Activated CD4-positive, CD25-positive, alpha-beta regulatory T cell treated with anti-CD3 and anti-CD28 coated beads, Interleukin-2, amount 50 U/mL, for 24 hours (primary cell): ENCODE data around the gene GRIK4.

ENCODE experiments used
- ATAC-seq, 2 donors: fragments of 150-1000 bp; cut with Tn5 transposase; one replicate each; pipeline ENCODE4 v1.10.0; 2021; ENCODE audit warnings: mild to moderate bottlenecking in 1 of 2, moderate library complexity in 1 of 2

The GRIK4 gene

GRCh38 chr11:120525261-120526171 lies 14.0 kb downstream of the GRIK4 start:
- ATAC-seq, result no peak

DNA sequence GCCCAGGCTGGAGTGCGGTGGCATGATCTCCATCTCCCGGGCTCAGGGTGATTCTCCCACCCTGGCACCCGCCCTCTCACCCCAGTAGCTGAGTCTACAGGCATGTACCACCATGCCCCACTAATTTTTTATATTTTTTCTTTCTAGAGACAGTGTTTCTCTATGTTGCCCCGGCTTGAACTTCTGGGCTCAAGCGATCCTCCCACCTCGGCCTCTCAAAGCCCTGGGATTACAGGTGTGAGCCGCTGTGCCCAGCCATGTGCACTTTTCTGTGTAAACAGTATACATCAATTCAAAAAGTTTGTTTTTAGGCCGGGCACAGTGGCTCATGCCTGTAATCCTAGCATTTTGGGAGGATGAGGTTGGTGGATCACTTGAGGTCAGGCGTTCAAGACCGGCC lies 14.7 kb downstream of the GRIK4 start:
- ATAC-seq, result no peak

- ATAC-seq, result no peak
These were observed 15.7 kb downstream of the GRIK4 start for GRCh38 chr11:120527111-120527761.

DNA sequence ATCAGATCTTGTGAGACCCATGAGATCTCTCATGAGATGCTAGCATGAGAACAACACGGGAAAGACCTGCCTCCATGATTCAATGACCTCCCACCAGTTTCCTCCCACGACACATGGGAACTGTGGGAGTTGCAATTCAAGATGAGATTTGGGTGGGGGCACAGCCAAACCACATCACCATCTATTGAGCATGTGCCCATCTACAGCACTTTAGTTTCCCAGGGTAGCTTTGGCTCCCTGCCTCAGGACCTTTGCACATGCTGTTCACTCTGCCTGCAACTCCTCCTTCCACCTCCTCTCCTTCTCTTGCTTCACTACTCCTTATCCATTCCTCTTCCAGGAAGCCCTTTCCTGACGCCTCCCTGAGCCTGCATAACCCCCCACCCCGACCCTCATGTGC lies 17.2 kb downstream of the GRIK4 start:
- ATAC-seq, result no peak

DNA sequence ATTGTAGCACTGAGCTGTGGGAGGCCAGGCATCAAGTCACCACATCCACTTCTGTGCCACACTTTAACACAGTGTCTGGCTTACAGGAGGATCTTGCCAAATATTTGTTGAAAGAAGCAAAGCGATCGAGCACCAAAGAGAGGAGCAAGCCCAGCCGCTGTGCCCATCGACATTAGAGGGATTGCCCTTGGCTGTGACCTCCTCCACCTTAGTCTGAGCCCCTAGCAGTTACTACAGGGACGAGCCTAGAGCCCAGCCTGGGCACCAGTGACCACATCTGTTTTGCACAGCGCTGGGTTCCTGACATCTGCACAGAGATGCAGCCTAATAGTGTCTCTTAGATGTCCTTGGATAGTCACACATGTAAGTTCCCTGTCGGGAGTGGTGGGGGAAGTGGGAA lies 17.7 kb downstream of the GRIK4 start:
- no peak for ATAC-seq

DNA sequence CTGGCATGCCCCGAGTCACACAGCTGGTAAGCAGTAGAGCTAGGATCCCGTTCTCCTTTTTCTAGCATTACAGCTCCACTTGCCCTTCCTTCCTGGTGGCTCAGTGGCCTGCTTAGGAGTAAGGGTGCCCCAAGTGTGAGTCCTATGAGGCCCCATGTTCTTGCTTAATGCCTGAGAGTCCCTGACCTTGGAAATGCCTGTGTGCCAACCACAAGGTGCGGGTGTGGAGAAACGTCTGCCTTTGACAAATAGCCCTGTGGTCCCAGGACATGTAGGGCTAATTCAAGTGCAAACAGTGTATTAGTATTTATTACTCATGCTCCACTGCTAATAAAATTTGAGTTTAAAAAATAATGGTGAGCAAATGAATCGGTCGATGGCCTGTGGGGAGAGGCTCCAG lies 18.4 kb downstream of the GRIK4 start:
- ATAC-seq, result no peak

GRCh38 chr11:120532082-120532831 lies 20.7 kb downstream of the GRIK4 start:
- ATAC-seq, result no peak

DNA sequence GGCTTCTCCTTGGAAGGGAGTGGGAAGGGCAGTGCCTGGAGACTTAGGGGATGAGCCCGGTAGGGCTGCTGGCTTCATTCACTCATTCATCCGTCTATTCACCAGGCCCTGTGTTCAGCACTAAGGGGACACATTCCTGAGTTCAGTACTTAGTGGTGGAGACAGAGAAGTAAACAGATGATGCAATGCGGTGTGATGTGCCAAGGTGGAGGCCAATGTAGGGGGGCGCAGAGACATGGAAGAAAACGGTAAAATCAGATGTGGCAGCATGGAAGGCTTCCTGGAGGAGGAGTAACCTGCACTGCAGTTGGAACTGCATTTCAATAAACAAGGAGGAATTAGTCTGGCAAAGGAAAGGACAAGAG lies 21.3 kb downstream of the GRIK4 start:
- no peak for ATAC-seq

- ATAC-seq, result no peak
These were observed 24.7 kb downstream of the GRIK4 start for GRCh38 chr11:120536091-120536796.

DNA sequence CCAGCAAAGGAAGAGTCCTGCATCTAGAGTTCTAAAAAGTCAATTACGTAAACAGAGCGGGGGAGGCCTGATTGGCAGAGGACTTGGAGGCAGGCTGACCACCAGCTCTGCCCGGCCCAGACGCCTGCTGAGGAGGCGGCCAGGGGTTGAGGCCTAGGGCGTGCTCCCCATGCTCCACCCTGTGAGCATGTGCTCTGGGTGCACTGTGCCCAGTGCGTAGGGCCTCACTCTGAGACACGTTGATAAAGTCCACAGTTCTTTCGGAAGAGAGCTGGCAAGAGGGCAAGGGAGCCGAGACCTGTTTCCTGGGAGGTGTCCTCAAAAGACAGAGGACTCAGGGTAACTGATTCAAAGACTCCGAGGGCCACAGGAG lies 25.2 kb downstream of the GRIK4 start:
- no peak for ATAC-seq

DNA sequence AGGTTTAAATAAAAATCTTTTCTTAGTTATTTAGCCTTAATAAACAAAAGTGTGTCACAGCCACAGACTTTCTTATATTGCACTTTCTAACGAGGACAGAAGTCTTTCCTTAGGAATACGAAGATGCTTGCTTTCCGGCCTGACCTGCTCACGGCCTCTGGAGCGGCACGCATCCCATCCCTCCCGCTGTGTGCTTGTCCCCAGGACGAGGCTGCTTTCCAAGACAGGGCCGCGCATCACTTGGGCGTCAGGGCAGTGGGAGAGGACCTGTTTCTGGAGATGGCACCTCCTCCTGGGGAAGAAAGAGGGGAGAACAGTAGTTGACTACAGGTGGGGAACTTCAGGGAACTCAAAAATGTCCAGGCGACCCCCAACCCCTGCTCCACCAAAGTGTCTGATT lies 26.4 kb downstream of the GRIK4 start:
- no peak for ATAC-seq

GRCh38 chr11:120538707-120539106 lies 27.2 kb downstream of the GRIK4 start:
- ATAC-seq, result no peak

DNA sequence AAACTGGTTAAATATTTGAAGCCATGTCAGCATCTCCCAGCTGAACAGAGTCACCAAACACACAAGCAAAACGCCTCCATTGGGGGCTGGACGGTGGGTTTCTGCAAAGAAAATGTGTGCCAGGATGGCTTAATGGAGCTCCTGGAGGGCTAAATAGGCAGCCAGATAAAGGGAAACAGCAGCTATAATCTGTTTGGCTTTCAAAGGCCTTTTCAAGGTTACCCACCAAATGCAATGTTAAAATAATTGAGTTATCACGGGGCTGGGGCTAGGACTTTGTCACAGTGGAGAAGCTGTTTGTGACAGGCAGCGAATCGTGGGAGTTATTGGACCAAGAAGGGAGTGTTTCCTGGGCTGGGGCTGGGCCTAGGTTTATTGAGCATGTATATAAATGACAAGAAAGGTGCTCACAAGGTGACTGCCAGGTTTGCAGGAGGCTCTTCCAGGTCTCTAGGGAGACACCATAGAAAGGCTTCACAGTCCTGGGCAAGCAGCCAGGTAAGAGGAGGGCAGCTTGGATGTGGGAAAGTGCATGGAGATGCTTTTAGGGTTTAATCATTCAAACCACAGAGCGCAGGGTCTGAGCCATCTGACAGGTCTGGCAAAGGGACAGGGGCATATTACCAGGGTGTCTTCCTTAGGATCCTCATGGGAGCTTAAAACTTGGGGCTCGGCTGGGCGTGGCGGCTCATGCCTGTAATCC lies 28.3 kb downstream of the GRIK4 start:
- ATAC-seq, result no peak

DNA sequence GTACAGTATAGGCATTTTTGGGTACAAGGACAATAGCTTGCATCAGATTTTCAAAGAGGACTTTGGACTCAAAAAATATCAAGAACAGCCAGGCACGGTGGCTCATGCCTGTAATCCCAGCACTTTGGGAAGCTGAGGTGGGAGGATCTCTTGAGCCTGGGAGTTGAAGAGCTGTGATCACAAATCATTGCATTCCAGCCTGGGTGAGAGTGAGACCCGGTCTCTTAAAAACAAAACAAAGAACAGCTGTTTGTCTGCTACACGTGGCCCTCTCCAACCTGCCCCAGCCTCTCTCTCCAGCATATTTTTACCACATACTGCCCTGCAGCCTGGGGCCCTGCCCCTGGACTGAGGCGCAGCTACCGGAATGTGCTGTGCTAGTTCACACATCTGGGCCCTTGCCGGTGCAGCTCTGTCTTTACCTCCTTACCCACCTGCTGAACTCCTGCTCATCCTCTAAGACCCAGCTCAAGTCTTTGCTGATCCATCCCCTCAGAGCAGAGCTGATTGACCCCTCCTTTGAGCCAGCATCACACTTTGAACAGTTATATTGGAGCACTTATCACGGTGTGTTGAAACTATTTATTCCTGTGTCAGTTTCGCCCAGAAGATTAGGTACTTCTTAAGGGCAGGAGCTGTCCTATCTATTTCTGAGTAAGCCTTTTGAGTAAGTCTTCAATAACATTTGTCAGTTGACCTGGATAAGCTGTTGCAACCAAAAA lies 29.4 kb downstream of the GRIK4 start:
- no peak for ATAC-seq

DNA sequence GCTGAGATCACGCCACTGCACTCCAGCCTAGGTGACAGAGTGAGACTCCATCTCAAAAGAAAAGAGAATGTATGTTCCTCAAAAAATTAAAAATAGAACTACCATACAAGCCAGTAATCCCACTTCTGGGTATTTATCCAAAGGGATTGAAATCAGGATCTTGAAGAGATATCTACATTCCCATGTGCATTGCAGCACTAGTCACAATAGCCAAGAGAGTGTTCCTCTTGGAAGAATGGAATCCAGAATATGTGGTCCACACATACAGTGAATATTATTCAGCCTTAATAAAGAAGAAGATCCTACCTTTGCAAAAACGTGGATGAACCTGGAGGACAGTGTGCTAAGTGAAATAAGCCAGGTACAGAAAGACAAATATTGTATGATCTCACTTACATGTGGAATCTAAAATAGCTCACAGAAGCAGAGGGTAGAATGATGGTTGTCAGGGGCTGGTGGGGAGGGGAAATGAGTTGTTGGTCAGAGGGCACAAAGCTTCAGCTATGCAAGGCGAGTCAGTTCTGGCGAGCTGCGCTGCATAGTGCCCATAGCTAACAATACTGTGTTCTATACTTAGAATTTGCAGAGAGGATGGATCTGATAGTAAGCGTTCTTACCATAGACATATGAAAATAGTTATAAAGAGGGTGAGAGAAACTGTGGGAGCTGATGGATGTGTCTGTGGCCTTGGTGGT lies 32.1 kb downstream of the GRIK4 start:
- ATAC-seq, result no peak

DNA sequence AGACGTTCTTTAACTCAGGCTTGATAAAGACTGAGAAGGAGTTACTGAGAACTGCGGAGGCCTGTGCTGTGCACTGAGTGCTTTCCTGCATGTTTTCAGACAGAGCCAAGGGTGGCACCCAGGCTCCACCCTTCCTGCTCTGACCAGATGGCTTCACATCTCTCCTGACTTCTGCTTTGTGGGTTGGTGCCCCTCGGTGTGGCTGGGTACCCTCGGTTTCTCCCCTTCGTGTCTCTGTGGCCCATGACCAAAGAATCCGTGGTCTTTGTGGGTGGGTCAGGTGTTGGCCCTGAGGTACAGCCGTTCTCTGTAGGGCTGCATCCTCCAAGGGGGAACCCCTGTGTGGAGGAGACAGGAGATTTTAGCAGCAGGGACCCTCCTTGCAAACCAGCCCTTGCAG lies 34.3 kb downstream of the GRIK4 start:
- no peak for ATAC-seq

- ATAC-seq, result no peak
These were observed 35.0 kb downstream of the GRIK4 start for GRCh38 chr11:120546312-120547205.

- ATAC-seq, result no peak
These were observed 35.8 kb downstream of the GRIK4 start for GRCh38 chr11:120547316-120547715.

- no peak for ATAC-seq
These were observed 36.5 kb downstream of the GRIK4 start for GRCh38 chr11:120547811-120548681.
